22Rv1 (cell line): ENCODE measurements around the gene RNF126.

Experiments
- H3K27ac ChIP-seq: fragments of 450-650 bp; 2 replicates; pipeline ENCODE4 v1.5.1; 2017
- CTCF ChIP-seq: fragments of 450-650 bp; IDR thresholded peaks from 2 replicates; pipeline ENCODE4 v1.5.1; 2017; ENCODE audit warnings: mild to moderate bottlenecking
- ZFX ChIP-seq: fragments of 450-650 bp; IDR thresholded peaks from 2 replicates; pipeline ENCODE4 v1.6.1; 2017; ENCODE audit warnings: antibody characterized with exemption, borderline replicate concordance

RNF126 gene

DNA sequence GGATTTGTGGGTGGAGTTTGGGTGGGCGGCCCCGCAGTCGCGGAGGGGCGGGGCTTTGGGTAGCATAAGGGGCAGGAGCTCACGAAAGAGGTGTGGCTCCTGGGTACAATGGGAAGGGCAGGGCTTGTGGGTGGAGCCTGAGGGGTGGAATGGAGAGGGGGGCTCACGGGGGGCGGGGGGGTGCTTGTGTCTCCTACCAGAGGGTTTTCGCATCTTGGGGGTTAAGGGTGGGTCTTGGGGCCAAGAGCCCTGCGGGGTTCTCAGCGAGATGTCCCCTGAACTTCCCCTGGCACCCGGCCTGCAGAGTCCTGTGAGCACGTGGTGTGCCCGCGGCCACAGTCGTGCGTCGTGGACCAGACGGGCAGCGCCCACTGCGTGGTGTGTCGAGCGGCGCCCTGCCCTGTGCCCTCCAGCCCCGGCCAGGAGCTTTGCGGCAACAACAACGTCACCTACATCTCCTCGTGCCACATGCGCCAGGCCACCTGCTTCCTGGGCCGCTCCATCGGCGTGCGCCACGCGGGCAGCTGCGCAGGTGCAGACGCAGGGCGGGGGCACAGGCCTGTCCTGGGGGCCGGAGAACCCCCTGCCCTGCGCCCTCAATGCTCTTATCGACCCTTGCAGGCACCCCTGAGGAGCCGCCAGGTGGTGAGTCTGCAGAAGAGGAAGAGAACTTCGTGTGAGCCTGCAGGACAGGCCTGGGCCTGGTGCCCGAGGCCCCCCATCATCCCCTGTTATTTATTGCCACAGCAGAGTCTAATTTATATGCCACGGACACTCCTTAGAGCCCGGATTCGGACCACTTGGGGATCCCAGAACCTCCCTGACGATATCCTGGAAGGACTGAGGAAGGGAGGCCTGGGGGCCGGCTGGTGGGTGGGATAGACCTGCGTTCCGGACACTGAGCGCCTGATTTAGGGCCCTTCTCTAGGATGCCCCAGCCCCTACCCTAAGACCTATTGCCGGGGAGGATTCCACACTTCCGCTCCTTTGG lies 18.3 kb upstream of the RNF126 start:
- peak overlapping the region; percentile 84 for H3K27ac ChIP-seq
- TF ChIP-seq CTCF (no peak), ZFX (no peak)

GRCh38 chr19:680287-681028 lies 17.4 kb upstream of the RNF126 start:
- TF ChIP-seq CTCF: peak; percentile 81
- no peak for TF ChIP-seq ZFX
- H3K27ac ChIP-seq: peak overlapping the region; percentile 84

DNA sequence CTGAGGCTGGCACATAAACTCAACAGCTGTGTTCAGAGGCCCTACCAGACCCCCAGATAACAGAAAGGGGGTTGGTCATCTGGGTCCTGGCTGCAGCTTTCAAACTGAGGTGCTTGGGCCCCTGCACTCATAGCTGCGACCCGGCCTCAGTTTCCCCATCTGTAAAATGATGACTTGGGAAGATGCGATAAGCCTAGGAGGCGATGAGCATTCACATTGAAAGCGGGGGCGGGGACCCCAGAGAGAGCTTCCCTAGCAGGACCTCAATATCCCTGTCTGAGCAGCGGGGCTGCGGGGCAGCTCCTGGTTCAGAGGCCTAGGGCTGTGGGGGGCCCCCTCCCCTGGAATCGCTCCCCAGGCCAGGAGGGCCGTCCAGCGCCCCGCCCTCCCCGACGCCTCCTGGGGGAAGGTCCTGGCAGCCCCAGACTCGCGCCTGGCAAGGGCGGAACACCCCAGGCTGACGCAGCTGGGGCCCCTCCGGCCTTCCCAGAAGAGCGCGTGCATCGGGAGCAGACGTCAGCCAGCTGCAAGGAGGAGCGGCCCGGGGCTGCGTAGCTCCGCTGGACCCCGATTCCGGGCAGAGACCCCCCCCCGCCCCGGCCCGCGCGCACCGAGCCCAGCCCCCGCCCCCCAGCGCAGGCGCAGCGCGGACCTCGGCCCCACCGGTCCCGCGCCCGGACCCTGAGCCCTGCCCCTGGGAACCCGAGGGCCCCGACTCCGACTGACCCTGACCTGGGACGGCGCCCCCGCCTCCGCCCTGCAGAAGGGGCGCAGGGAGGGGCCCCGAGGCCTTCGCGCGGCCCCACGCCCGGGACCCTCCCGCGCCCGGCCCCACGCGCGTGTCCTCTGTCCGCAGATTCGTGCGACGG lies 16.6 kb upstream of the RNF126 start:
- H3K27ac ChIP-seq: peak overlapping the region; percentile 84
- TF ChIP-seq ZFX (no peak), CTCF (no peak)

GRCh38 chr19:678791-679388 lies 15.9 kb upstream of the RNF126 start:
- no peak for TF ChIP-seq CTCF
- TF ChIP-seq ZFX: no peak
- peak overlapping the region; percentile 84; the same call in 1 of the 2 replicates for H3K27ac ChIP-seq

GRCh38 chr19:677601-678436 lies 14.8 kb upstream of the RNF126 start:
- no peak for TF ChIP-seq CTCF
- TF ChIP-seq ZFX: no peak
- peak overlapping the region; percentile 84 for H3K27ac ChIP-seq

GRCh38 chr19:677201-677600 lies 14.2 kb upstream of the RNF126 start:
- TF ChIP-seq CTCF (no peak), ZFX (no peak)
- peak overlapping the region; percentile 84 for H3K27ac ChIP-seq
